ENCODE results near the gene RALY.

The RALY gene

DNA sequence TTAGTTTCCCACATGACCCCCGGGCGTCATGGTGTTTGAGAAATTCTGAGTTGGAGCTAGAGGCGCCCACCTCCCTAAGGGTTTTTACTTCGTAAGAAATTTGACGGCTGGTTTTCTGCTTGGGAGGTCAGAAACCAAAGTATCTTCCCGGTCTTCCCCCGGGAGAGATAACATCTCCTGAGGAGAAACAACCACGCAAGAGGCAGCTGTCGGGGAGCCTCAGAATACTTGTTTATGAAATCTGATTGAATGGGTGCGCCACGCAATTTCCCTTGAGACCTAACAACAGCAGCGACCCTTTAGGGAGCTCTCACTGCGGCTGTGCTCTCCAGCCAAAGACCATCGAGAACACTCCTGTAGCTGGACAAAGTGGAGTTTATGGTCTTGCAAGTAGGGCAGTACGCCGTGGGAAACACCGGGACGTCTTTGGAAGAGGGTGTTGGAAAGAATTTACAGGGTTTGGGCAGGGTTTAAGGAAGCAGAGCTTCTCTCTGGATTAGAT is 118.9 kb downstream of the RALY start:
- H3K9ac ChIP-seq (ENCODE audit: low read length) = peak overlapping the region; percentile 73
- WGBS (ENCODE audit: extremely low coverage, insufficient coverage, insufficient read length) = no CpG with 5 or more reads among the region's 18 CpGs
- peak overlapping the region; percentile 86 for H3K4me2 ChIP-seq (ENCODE audit: low read length)
- peaks cover 0 to 5% of the 10 kb centered on the region in 2 experiments for H3K4me1 ChIP-seq (ENCODE audit: control insufficient read depth in 1 of 2, insufficient read depth in 2 of 2, low read length in 2 of 2)
- no peak overlapping the region for H2AK5ac ChIP-seq (ENCODE audit: low read length)
- H2AFZ ChIP-seq (ENCODE audit: insufficient read depth, low read length, poor library complexity) = peak overlapping the region; percentile 61
- DNase-seq = no peak
- H3K27me3 ChIP-seq (ENCODE audit: insufficient read depth, low read length) = no peaks in the 10 kb centered on the region
- H2BK120ac ChIP-seq (ENCODE audit: insufficient read depth, low read length, poor library complexity) = peak overlapping the region; percentile 52
- H2BK12ac ChIP-seq (ENCODE audit: low read length) = no peak overlapping the region
- H3K79me2 ChIP-seq (ENCODE audit: control insufficient read depth, insufficient read depth, low read length, poor library complexity) = peaks cover 22% of the 10 kb centered on the region
- H3K27ac ChIP-seq (ENCODE audit: low read depth, low read length) = peak overlapping the region; percentile 73
- H3K14ac ChIP-seq (ENCODE audit: low read length) = peak overlapping the region; percentile 61
- no peaks in the 10 kb centered on the region for H3K9me3 ChIP-seq (ENCODE audit: insufficient read depth, low read depth, low read length)
- H3K79me1 ChIP-seq (ENCODE audit: low read length) = peaks cover 14% of the 10 kb centered on the region
- peak overlapping the region; percentile 64 for H4K91ac ChIP-seq (ENCODE audit: low read depth, low read length)
- H3K18ac ChIP-seq (ENCODE audit: low read length) = peak overlapping the region; percentile 46
- peak overlapping the region; percentile 93 for H4K8ac ChIP-seq (ENCODE audit: low read depth, low read length)
- H3K4ac ChIP-seq (ENCODE audit: low read depth, low read length) = no peak overlapping the region
- H3K23ac ChIP-seq (ENCODE audit: low read length) = no peak overlapping the region
- H3K4me3 ChIP-seq (ENCODE audit: low read depth, low read length) = peak overlapping the region; percentile 70
- peak overlapping the region; percentile 63 for H4K12ac ChIP-seq (ENCODE audit: low read depth, low read length)
- peaks cover 3 to 4% of the 10 kb centered on the region in 2 experiments for H3K36me3 ChIP-seq (ENCODE audit: control insufficient read depth in 1 of 2, insufficient read depth in 2 of 2, low read length in 2 of 2)
- peak overlapping the region; percentile 45 for H2BK5ac ChIP-seq (ENCODE audit: low read depth, low read length, poor library complexity)

DNA sequence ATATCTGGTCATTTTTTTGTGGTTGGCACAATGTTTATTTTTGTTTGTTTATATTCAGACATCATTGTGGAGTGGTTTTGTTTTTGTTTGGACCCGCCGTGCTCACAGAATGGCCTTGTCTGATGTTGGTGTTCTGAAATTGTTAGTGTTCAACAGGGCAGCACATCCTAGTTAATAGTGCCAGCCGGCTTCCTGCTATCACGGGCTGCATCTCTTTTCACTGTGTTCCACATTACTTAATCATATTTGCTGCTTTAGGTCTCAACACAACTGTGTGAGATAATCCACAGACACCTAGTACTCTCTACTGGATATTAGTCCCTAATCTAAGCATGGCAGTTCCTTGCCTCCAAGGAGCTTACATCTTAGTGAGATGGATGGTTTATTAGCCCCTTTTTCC is 121.1 kb downstream of the RALY start:
- Histone ChIP-seq H3K4ac (ENCODE audit: low read depth, low read length) (no peak overlapping the region), H2BK5ac (ENCODE audit: low read depth, low read length, poor library complexity) (no peak overlapping the region), H3K4me3 (ENCODE audit: low read depth, low read length) (no peak overlapping the region), H4K91ac (ENCODE audit: low read depth, low read length) (no peak overlapping the region), H3K4me1 (ENCODE audit: control insufficient read depth in 1 of 2, insufficient read depth in 2 of 2, low read length in 2 of 2) (peaks cover 0 to 5% of the 10 kb centered on the region in 2 experiments), H4K8ac (ENCODE audit: low read depth, low read length) (no peak overlapping the region), H3K79me1 (ENCODE audit: low read length) (peaks cover 14% of the 10 kb centered on the region), H3K36me3 (ENCODE audit: control insufficient read depth in 1 of 2, insufficient read depth in 2 of 2, low read length in 2 of 2) (no peaks in the 10 kb centered on the region), H3K9me3 (ENCODE audit: insufficient read depth, low read depth, low read length) (no peaks in the 10 kb centered on the region), H3K9ac (ENCODE audit: low read length) (no peak overlapping the region), H2BK12ac (ENCODE audit: low read length) (no peak overlapping the region), H3K27ac (ENCODE audit: low read depth, low read length) (no peak overlapping the region), H4K12ac (ENCODE audit: low read depth, low read length) (no peak overlapping the region), H3K14ac (ENCODE audit: low read length) (no peak overlapping the region), H3K23ac (ENCODE audit: low read length) (no peak overlapping the region), H3K79me2 (ENCODE audit: control insufficient read depth, insufficient read depth, low read length, poor library complexity) (peaks cover 16% of the 10 kb centered on the region), H2AFZ (ENCODE audit: insufficient read depth, low read length, poor library complexity) (no peak overlapping the region), H3K4me2 (ENCODE audit: low read length) (no peak overlapping the region), H2BK120ac (ENCODE audit: insufficient read depth, low read length, poor library complexity) (no peak overlapping the region), H3K18ac (ENCODE audit: low read length) (no peak overlapping the region), H3K27me3 (ENCODE audit: insufficient read depth, low read length) (no peaks in the 10 kb centered on the region), H2AK5ac (ENCODE audit: low read length) (no peak overlapping the region)
- DNase-seq = no peak
- no CpG with 5 or more reads among the region's 4 CpGs for WGBS (ENCODE audit: extremely low coverage, insufficient coverage, insufficient read length)

DNA sequence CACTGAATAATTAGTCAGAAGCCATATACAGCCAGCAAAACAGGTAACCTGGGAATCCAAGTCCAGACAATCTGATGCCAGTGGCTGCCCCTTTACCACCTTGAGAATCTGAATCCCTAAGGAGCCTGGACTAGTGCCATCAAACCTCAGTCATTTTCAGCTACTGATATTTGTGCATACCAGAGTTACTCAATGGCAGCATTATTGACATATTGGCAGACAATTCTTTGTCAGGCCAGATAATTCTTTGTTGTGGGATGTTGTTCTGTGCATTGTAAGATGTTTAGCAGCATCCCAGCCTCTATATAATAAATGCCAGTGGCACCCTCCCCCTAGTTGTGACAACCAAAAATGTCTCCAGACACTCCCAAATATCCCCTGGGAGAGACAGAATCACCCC is 121.5 kb downstream of the RALY start:
- H4K8ac ChIP-seq (ENCODE audit: low read depth, low read length) = no peak overlapping the region
- H3K18ac ChIP-seq (ENCODE audit: low read length) = no peak overlapping the region
- no peak overlapping the region for H3K4me2 ChIP-seq (ENCODE audit: low read length)
- H3K36me3 ChIP-seq (ENCODE audit: control insufficient read depth in 1 of 2, insufficient read depth in 2 of 2, low read length in 2 of 2) = no peaks in the 10 kb centered on the region
- H3K14ac ChIP-seq (ENCODE audit: low read length) = no peak overlapping the region
- no peak overlapping the region for H3K23ac ChIP-seq (ENCODE audit: low read length)
- H2BK12ac ChIP-seq (ENCODE audit: low read length) = no peak overlapping the region
- DNase-seq = no peak
- no peak overlapping the region for H2AK5ac ChIP-seq (ENCODE audit: low read length)
- H4K91ac ChIP-seq (ENCODE audit: low read depth, low read length) = no peak overlapping the region
- H3K79me1 ChIP-seq (ENCODE audit: low read length) = peaks cover 14% of the 10 kb centered on the region
- H3K27me3 ChIP-seq (ENCODE audit: insufficient read depth, low read length) = no peaks in the 10 kb centered on the region
- H4K12ac ChIP-seq (ENCODE audit: low read depth, low read length) = no peak overlapping the region
- H3K4ac ChIP-seq (ENCODE audit: low read depth, low read length) = no peak overlapping the region
- H2BK120ac ChIP-seq (ENCODE audit: insufficient read depth, low read length, poor library complexity) = no peak overlapping the region
- H3K79me2 ChIP-seq (ENCODE audit: control insufficient read depth, insufficient read depth, low read length, poor library complexity) = peaks cover 14% of the 10 kb centered on the region
- no peak overlapping the region for H3K4me3 ChIP-seq (ENCODE audit: low read depth, low read length)
- peaks cover 0 to 3% of the 10 kb centered on the region in 2 experiments for H3K4me1 ChIP-seq (ENCODE audit: control insufficient read depth in 1 of 2, insufficient read depth in 2 of 2, low read length in 2 of 2)
- no peaks in the 10 kb centered on the region for H3K9me3 ChIP-seq (ENCODE audit: insufficient read depth, low read depth, low read length)
- H3K9ac ChIP-seq (ENCODE audit: low read length) = no peak overlapping the region
- H2AFZ ChIP-seq (ENCODE audit: insufficient read depth, low read length, poor library complexity) = no peak overlapping the region
- H3K27ac ChIP-seq (ENCODE audit: low read depth, low read length) = no peak overlapping the region
- H2BK5ac ChIP-seq (ENCODE audit: low read depth, low read length, poor library complexity) = no peak overlapping the region

DNA sequence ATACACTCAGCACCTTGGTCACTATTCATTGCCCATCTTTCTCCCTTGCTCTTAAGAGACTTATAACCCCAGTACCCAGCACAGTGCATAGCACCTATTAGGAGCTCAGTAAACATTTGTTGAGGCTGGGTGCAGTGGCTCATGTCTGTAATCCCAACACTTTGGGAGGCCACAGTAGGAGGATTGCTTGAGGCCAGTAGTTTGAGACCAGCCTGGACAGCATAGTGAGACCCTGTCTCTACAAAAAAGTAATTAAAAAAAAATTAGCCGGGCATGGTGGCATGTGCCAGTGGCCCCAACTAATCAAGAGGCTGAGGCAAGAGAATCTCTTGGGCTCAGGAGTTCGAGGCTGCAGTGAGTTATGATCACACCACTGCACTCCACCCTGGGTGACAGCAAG is 126.5 kb downstream of the RALY start:
- no peak overlapping the region for H2BK5ac ChIP-seq (ENCODE audit: low read depth, low read length, poor library complexity)
- no peak overlapping the region for H3K27ac ChIP-seq (ENCODE audit: low read depth, low read length)
- no peak overlapping the region for H4K12ac ChIP-seq (ENCODE audit: low read depth, low read length)
- H4K8ac ChIP-seq (ENCODE audit: low read depth, low read length) = no peak overlapping the region
- H3K9ac ChIP-seq (ENCODE audit: low read length) = no peak overlapping the region
- no peak overlapping the region for H2AFZ ChIP-seq (ENCODE audit: insufficient read depth, low read length, poor library complexity)
- no peak overlapping the region for H3K4ac ChIP-seq (ENCODE audit: low read depth, low read length)
- no peak overlapping the region for H3K14ac ChIP-seq (ENCODE audit: low read length)
- no peak overlapping the region for H3K18ac ChIP-seq (ENCODE audit: low read length)
- H4K91ac ChIP-seq (ENCODE audit: low read depth, low read length) = no peak overlapping the region
- no peak overlapping the region for H3K23ac ChIP-seq (ENCODE audit: low read length)
- no peaks in the 10 kb centered on the region for H3K4me1 ChIP-seq (ENCODE audit: control insufficient read depth in 1 of 2, insufficient read depth in 2 of 2, low read length in 2 of 2)
- H3K36me3 ChIP-seq (ENCODE audit: control insufficient read depth in 1 of 2, insufficient read depth in 2 of 2, low read length in 2 of 2) = no peaks in the 10 kb centered on the region
- H3K4me3 ChIP-seq (ENCODE audit: low read depth, low read length) = no peak overlapping the region
- H3K79me1 ChIP-seq (ENCODE audit: low read length) = no peaks in the 10 kb centered on the region
- WGBS (ENCODE audit: extremely low coverage, insufficient coverage, insufficient read length) = no CpG with 5 or more reads among the region's 2 CpGs
- no peak overlapping the region for H2BK120ac ChIP-seq (ENCODE audit: insufficient read depth, low read length, poor library complexity)
- H3K9me3 ChIP-seq (ENCODE audit: insufficient read depth, low read depth, low read length) = no peaks in the 10 kb centered on the region
- no peak overlapping the region for H2AK5ac ChIP-seq (ENCODE audit: low read length)
- H3K79me2 ChIP-seq (ENCODE audit: control insufficient read depth, insufficient read depth, low read length, poor library complexity) = no peaks in the 10 kb centered on the region
- no peak overlapping the region for H2BK12ac ChIP-seq (ENCODE audit: low read length)
- no peak overlapping the region for H3K4me2 ChIP-seq (ENCODE audit: low read length)
- no peak for DNase-seq
- H3K27me3 ChIP-seq (ENCODE audit: insufficient read depth, low read length) = no peaks in the 10 kb centered on the region

Data from trophoblast cell (in vitro differentiated cells and primary cell).